GM10248 (cell line): Measurements from ENCODE around the gene MPL.

Source experiments
- CTCF ChIA-PET: fragments of 300-600 bp; sonication (Branson Sonifier 250); formaldehyde crosslinking; extraction: SDS; loops from one replicate; lab custom pipeline; 2021; ENCODE audit warnings: antibody characterized with exemption; lab: Yijun Ruan, JAX
- POLR2A ChIA-PET: fragments of 350-650 bp; sonication (Branson Sonifier 250); formaldehyde crosslinking; extraction: SDS; loops from one replicate; lab custom pipeline; 2020; ENCODE audit warnings: antibody characterized with exemption; lab: Yijun Ruan, JAX
- DNase-seq: peaks from one replicate; pipeline ENCODE4 v3.0.0; 2012; ENCODE audit errors: extremely low spot score
- TF ChIP-seq, protein P1 (sequence below): IDR thresholded peaks from 2 replicates; pipeline ENCODE4 v1.5.1; 2012; ENCODE audit warnings: mild to moderate bottlenecking, low read depth; ENCODE audit errors: extremely low read depth, missing control alignments, control extremely low read depth

MPL gene

DNA sequence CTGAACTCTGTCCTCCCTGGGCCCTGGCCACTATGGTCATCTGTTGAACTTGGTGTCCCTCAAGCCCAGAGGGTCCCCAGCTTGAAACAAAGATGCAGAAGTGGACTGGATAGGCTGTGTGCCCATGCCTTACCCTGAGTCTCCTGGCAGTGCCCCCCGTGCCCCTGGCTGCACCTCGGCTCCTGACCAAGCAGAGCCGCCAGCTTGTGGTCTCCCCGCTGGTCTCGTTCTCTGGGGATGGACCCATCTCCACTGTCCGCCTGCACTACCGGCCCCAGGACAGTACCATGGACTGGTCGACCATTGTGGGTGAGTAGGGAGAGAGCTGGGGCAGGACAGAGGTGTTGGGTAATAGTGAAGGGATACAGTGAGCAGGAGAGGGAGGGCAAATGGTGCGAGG, 26.1 kb upstream of the MPL start:
- TF ChIP-seq, protein P1, sequence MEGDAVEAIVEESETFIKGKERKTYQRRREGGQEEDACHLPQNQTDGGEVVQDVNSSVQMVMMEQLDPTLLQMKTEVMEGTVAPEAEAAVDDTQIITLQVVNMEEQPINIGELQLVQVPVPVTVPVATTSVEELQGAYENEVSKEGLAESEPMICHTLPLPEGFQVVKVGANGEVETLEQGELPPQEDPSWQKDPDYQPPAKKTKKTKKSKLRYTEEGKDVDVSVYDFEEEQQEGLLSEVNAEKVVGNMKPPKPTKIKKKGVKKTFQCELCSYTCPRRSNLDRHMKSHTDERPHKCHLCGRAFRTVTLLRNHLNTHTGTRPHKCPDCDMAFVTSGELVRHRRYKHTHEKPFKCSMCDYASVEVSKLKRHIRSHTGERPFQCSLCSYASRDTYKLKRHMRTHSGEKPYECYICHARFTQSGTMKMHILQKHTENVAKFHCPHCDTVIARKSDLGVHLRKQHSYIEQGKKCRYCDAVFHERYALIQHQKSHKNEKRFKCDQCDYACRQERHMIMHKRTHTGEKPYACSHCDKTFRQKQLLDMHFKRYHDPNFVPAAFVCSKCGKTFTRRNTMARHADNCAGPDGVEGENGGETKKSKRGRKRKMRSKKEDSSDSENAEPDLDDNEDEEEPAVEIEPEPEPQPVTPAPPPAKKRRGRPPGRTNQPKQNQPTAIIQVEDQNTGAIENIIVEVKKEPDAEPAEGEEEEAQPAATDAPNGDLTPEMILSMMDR, result no peak
- CTCF ChIA-PET, result no interaction called here

GRCh38 chr1:43312212-43312623, 25.4 kb upstream of the MPL start:
- CTCF ChIA-PET, result no interaction called here
- POLR2A ChIA-PET, result no interaction called here
- TF ChIP-seq, protein P1, result no peak

More for the DNA sequence above, 26.1 kb upstream of the MPL start:
- POLR2A ChIA-PET, result no interaction called here
- DNase-seq, result no peak

GRCh38 chr1:43312663-43313515, 24.7 kb upstream of the MPL start:
- DNase-seq, result no peak
- TF ChIP-seq, protein P1, result no peak
- ChIA-PET POLR2A (no interaction called here), CTCF (no interaction called here)

More at GRCh38 chr1:43312212-43312623, 25.4 kb upstream of the MPL start:
- no peak for DNase-seq

- TF ChIP-seq, protein P1, result no peak
- POLR2A ChIA-PET, result no interaction called here
- CTCF ChIA-PET, result no interaction called here
- DNase-seq, result no peak
Observed at GRCh38 chr1:43313771-43314170, 23.8 kb upstream of the MPL start.

DNA sequence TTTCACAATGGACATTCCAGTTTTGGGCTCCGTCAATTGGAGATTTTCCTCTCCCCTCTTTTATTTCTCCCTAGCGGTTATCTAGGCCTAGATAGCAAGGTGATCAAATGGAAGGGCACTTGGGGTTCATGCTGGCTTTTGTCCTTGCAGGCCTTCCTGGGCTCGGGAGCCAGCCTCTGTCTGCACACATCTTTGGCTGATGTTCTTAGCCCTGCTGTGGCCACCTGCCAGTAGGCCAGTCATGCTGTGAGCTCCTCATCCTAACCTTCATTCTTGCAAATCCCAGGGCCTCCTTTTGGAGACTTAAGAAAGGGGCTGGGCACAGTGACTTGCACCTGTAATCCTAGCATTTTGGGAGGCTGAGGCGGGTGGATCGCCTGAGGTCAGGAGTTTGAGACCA, 23.4 kb upstream of the MPL start:
- TF ChIP-seq, protein P1, result no peak
- ChIA-PET POLR2A (no interaction called here), CTCF (no interaction called here)
- DNase-seq, result no peak

DNA sequence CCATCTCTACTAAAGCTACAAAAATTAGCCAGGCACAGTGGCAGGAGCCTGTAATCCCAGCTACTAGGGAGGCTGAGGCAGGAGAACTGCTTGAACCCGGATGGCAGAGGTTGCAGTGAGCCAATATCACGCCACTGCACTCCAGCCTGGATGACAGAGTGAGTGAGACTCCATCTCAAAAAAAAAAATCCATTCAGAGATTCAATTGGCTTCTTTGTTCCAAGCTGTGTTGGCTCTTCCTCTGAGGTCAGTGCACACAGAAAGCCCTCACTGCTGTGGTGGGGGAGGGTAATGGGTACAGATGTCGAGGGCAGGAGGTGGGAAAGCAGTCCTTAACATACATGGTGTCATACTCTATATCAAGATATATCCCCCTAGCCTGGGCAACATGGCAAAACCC, 22.1 kb upstream of the MPL start:
- TF ChIP-seq, protein P1, result no peak
- DNase-seq, result no peak
- ChIA-PET POLR2A (no interaction called here), CTCF (no interaction called here)
